KMS-11 (cell line): ENCODE results near the gene HTT.

Experiments
- H2AFZ ChIP-seq: fragments of 200-600 bp; sonication (generic); 2 replicates; pipeline ENCODE4 v1.6.1; 2016; ENCODE audit warnings: antibody characterized with exemption, mixed run types, low read depth
- H3K27ac ChIP-seq: fragments of 200-600 bp; sonication (generic); 2 replicates; pipeline ENCODE4 v1.6.1; 2016; ENCODE audit warnings: mild to moderate bottlenecking, mixed run types
- H3K27me3 ChIP-seq: fragments of 200-600 bp; sonication (generic); 2 replicates; pipeline ENCODE4 v1.6.1; 2017; ENCODE audit warnings: mild to moderate bottlenecking, low read depth, mixed run types, moderate library complexity; ENCODE audit not compliant: insufficient read depth
- H3K36me3 ChIP-seq: fragments of 200-600 bp; sonication (generic); 2 replicates; pipeline ENCODE4 v1.6.1; 2017; ENCODE audit warnings: mild to moderate bottlenecking, mixed run types; ENCODE audit not compliant: insufficient read depth
- H3K4me1 ChIP-seq: fragments of 200-600 bp; sonication (generic); 2 replicates; pipeline ENCODE4 v1.6.1; 2016; ENCODE audit warnings: mild to moderate bottlenecking, low read depth, mixed run types; ENCODE audit not compliant: poor library complexity, severe bottlenecking
- H3K4me2 ChIP-seq: fragments of 200-600 bp; sonication (generic); 2 replicates; pipeline ENCODE4 v1.7.0; 2016; ENCODE audit warnings: mild to moderate bottlenecking, mixed run types
- H3K4me3 ChIP-seq: fragments of 200-600 bp; sonication (generic); IDR thresholded peaks from 2 replicates; pipeline ENCODE4 v1.6.1; 2017; ENCODE audit warnings: low read depth, low read length, mixed read lengths; ENCODE audit not compliant: insufficient read depth
- H3K79me2 ChIP-seq: fragments of 200-600 bp; sonication (generic); 2 replicates; pipeline ENCODE4 v1.6.1; 2016; ENCODE audit warnings: low read depth, mixed run types; ENCODE audit not compliant: insufficient read depth
- H3K9ac ChIP-seq: fragments of 200-600 bp; sonication (generic); 2 replicates; pipeline ENCODE4 v1.6.1; 2016; ENCODE audit warnings: mild to moderate bottlenecking, mixed run types
- H4K20me1 ChIP-seq: fragments of 200-600 bp; sonication (generic); 2 replicates; pipeline ENCODE4 v1.6.1; 2016; ENCODE audit warnings: mild to moderate bottlenecking, mixed run types; ENCODE audit not compliant: insufficient read depth
- CTCF ChIP-seq: fragments of 200-600 bp; sonication (generic); conservative IDR thresholded peaks from 2 replicates; pipeline ENCODE4 v1.6.1; 2017; ENCODE audit warnings: low read depth, mild to moderate bottlenecking, antibody characterized with exemption, low read length, moderate library complexity, mixed read lengths

The HTT gene

GRCh38 chr4:3135155-3136011 lies 60.9 kb downstream of the HTT start:
- Histone ChIP-seq H3K4me1 (peaks cover 13% of the 10 kb centered on the region), H3K27ac (no peak overlapping the region), H3K79me2 (no peaks in the 10 kb centered on the region), H2AFZ (no peak overlapping the region), H3K36me3 (no peaks in the 10 kb centered on the region), H3K9ac (no peak overlapping the region), H3K4me2 (no peak overlapping the region), H4K20me1 (no peaks in the 10 kb centered on the region), H3K4me3 (no peak overlapping the region), H3K27me3 (no peaks in the 10 kb centered on the region)
- no peak for TF ChIP-seq CTCF

- TF ChIP-seq CTCF: peak; percentile 28; the same call in 1 of the 2 replicates
- Histone ChIP-seq H3K36me3 (no peaks in the 10 kb centered on the region), H2AFZ (no peak overlapping the region), H3K4me2 (no peak overlapping the region), H3K27ac (no peak overlapping the region), H3K4me3 (no peak overlapping the region), H4K20me1 (no peaks in the 10 kb centered on the region), H3K4me1 (peaks cover 13% of the 10 kb centered on the region), H3K9ac (no peak overlapping the region), H3K79me2 (no peaks in the 10 kb centered on the region), H3K27me3 (no peaks in the 10 kb centered on the region)
Measured at GRCh38 chr4:3136454-3136853, 62.0 kb downstream of the HTT start.

GRCh38 chr4:3137908-3138307 lies 63.4 kb downstream of the HTT start:
- H3K9ac ChIP-seq: no peak overlapping the region
- H3K79me2 ChIP-seq: no peaks in the 10 kb centered on the region
- no peak overlapping the region for H2AFZ ChIP-seq
- peaks cover 13% of the 10 kb centered on the region for H3K4me1 ChIP-seq
- H3K27me3 ChIP-seq: no peaks in the 10 kb centered on the region
- no peaks in the 10 kb centered on the region for H3K36me3 ChIP-seq
- H3K4me3 ChIP-seq: no peak overlapping the region
- no peak for TF ChIP-seq CTCF
- no peak overlapping the region for H3K4me2 ChIP-seq
- no peak overlapping the region for H3K27ac ChIP-seq
- H4K20me1 ChIP-seq: no peaks in the 10 kb centered on the region

- Histone ChIP-seq H3K27ac (no peak overlapping the region), H3K79me2 (no peaks in the 10 kb centered on the region), H2AFZ (no peak overlapping the region), H3K36me3 (no peaks in the 10 kb centered on the region), H3K9ac (no peak overlapping the region), H3K4me3 (no peak overlapping the region), H3K4me2 (no peak overlapping the region), H3K27me3 (no peaks in the 10 kb centered on the region), H4K20me1 (no peaks in the 10 kb centered on the region), H3K4me1 (no peaks in the 10 kb centered on the region)
- TF ChIP-seq CTCF: no peak
Measured at GRCh38 chr4:3145234-3145924, 70.9 kb downstream of the HTT start.
